SK-N-MC (cell line): ENCODE results near the gene PPP1R12B.
"Not testable (repeated sequence)": the region's sequence is repeated elsewhere in the genome, so short reads cannot be mapped to it uniquely, and the experiment has no call there.

Experiments
- EZH2 ChIP-seq: fragments of 200-600 bp; sonication (generic); IDR thresholded peaks from one replicate; pipeline ENCODE4 v1.6.1; 2017; ENCODE audit warnings: antibody characterized with exemption
- POLR2AphosphoS5 ChIP-seq: IDR thresholded peaks from 2 replicates; pipeline ENCODE4 v1.6.1; 2012; ENCODE audit warnings: mild to moderate bottlenecking, low read depth, low read length, borderline replicate concordance

- not testable (repeated sequence) for TF ChIP-seq POLR2AphosphoS5, EZH2
These were observed 74.2 kb downstream of the PPP1R12B start for GRCh38 chr1:202422709-202423108.
